ENCODE data around the gene AURKA. TPM values are rescaled to one million over a fixed set of nuclear protein-coding genes. Genes with fewer than 3 reads are reported as not detected.

Gene AURKA
- total RNA-seq, 1 donor from 2014 or later, result 11.7 TPM

- Mint-ChIP-seq H3K4me1 (ENCODE audit: unreplicated experiment) (peaks cover 33% of the 10 kb centered on the region), H3K4me3 (ENCODE audit: unreplicated experiment) (no peak overlapping the region), H3K9me3 (ENCODE audit: unreplicated experiment) (no peaks in the 10 kb centered on the region), H3K27ac (ENCODE audit: unreplicated experiment) (peak overlapping the region; percentile 13), H3K36me3 (ENCODE audit: unreplicated experiment) (peaks cover 3% of the 10 kb centered on the region), H3K27me3 (ENCODE audit: unreplicated experiment) (no peaks in the 10 kb centered on the region)
- TF ChIP-seq, protein P1, sequence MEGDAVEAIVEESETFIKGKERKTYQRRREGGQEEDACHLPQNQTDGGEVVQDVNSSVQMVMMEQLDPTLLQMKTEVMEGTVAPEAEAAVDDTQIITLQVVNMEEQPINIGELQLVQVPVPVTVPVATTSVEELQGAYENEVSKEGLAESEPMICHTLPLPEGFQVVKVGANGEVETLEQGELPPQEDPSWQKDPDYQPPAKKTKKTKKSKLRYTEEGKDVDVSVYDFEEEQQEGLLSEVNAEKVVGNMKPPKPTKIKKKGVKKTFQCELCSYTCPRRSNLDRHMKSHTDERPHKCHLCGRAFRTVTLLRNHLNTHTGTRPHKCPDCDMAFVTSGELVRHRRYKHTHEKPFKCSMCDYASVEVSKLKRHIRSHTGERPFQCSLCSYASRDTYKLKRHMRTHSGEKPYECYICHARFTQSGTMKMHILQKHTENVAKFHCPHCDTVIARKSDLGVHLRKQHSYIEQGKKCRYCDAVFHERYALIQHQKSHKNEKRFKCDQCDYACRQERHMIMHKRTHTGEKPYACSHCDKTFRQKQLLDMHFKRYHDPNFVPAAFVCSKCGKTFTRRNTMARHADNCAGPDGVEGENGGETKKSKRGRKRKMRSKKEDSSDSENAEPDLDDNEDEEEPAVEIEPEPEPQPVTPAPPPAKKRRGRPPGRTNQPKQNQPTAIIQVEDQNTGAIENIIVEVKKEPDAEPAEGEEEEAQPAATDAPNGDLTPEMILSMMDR (IDR thresholded peaks at IDR 0.05), result no peak
- DNase-seq (ENCODE audit: extremely low spot score, unreplicated experiment), result no peak
Measured at GRCh38 chr20:56389807-56390206, 2.2 kb downstream of the AURKA start.

GRCh38 chr20:56388882-56389281 lies 3.1 kb downstream of the AURKA start:
- H3K4me3 Mint-ChIP-seq (ENCODE audit: unreplicated experiment), result no peak overlapping the region
- no peaks in the 10 kb centered on the region for H3K27me3 Mint-ChIP-seq (ENCODE audit: unreplicated experiment)

GRCh38 chr20:56386219-56386618 lies 5.8 kb downstream of the AURKA start:
- H3K4me3 Mint-ChIP-seq (ENCODE audit: unreplicated experiment), result no peak overlapping the region
- no peaks in the 10 kb centered on the region for H3K27me3 Mint-ChIP-seq (ENCODE audit: unreplicated experiment)
- DNase-seq (ENCODE audit: extremely low spot score, unreplicated experiment), result no peak
- no peaks in the 10 kb centered on the region for H3K9me3 Mint-ChIP-seq (ENCODE audit: unreplicated experiment)
- peaks cover 3% of the 10 kb centered on the region for H3K36me3 Mint-ChIP-seq (ENCODE audit: unreplicated experiment)
- peaks cover 32% of the 10 kb centered on the region for H3K4me1 Mint-ChIP-seq (ENCODE audit: unreplicated experiment)
- TF ChIP-seq, protein P1 (IDR thresholded peaks at IDR 0.05), result no peak
- H3K27ac Mint-ChIP-seq (ENCODE audit: unreplicated experiment), result no peak overlapping the region

More at GRCh38 chr20:56388882-56389281, 3.1 kb downstream of the AURKA start:
- Mint-ChIP-seq H3K9me3 (ENCODE audit: unreplicated experiment) (no peaks in the 10 kb centered on the region), H3K36me3 (ENCODE audit: unreplicated experiment) (peaks cover 3% of the 10 kb centered on the region), H3K27ac (ENCODE audit: unreplicated experiment) (no peak overlapping the region), H3K4me1 (ENCODE audit: unreplicated experiment) (peaks cover 34% of the 10 kb centered on the region)
- TF ChIP-seq, protein P1 (IDR thresholded peaks at IDR 0.05), result no peak
- no peak for DNase-seq (ENCODE audit: extremely low spot score, unreplicated experiment)

- Mint-ChIP-seq H3K27ac (ENCODE audit: unreplicated experiment) (no peak overlapping the region), H3K4me1 (ENCODE audit: unreplicated experiment) (peaks cover 26% of the 10 kb centered on the region), H3K9me3 (ENCODE audit: unreplicated experiment) (no peaks in the 10 kb centered on the region), H3K4me3 (ENCODE audit: unreplicated experiment) (no peak overlapping the region), H3K27me3 (ENCODE audit: unreplicated experiment) (no peaks in the 10 kb centered on the region), H3K36me3 (ENCODE audit: unreplicated experiment) (peaks cover 3% of the 10 kb centered on the region)
- TF ChIP-seq, protein P1 (IDR thresholded peaks at IDR 0.05), result no peak
- no peak for DNase-seq (ENCODE audit: extremely low spot score, unreplicated experiment)
Measured at GRCh38 chr20:56385130-56385529, 6.9 kb downstream of the AURKA start.

GRCh38 chr20:56383334-56383733 lies 8.7 kb downstream of the AURKA start:
- TF ChIP-seq, protein P1 (IDR thresholded peaks at IDR 0.05), result no peak
- peaks cover 17% of the 10 kb centered on the region for H3K4me1 Mint-ChIP-seq (ENCODE audit: unreplicated experiment)
- peak overlapping the region; percentile 83 for H3K27ac Mint-ChIP-seq (ENCODE audit: unreplicated experiment)

More at GRCh38 chr20:56383334-56383733, 8.7 kb downstream of the AURKA start:
- no peaks in the 10 kb centered on the region for H3K27me3 Mint-ChIP-seq (ENCODE audit: unreplicated experiment)
- DNase-seq (ENCODE audit: extremely low spot score, unreplicated experiment), result peak; percentile 32
- no peaks in the 10 kb centered on the region for H3K9me3 Mint-ChIP-seq (ENCODE audit: unreplicated experiment)
- no peak overlapping the region for H3K4me3 Mint-ChIP-seq (ENCODE audit: unreplicated experiment)
- peaks cover 3% of the 10 kb centered on the region for H3K36me3 Mint-ChIP-seq (ENCODE audit: unreplicated experiment)
